Suprapubic skin (tissue), 4 donors: ENCODE measurements around the gene HIRA.

ENCODE experiments used
- CTCF ChIP-seq, 2 donors: fragments of 200-600 bp in 1 of 2; fragments of 450-650 bp in 1 of 2; sonication (generic) in 1 of 2; IDR thresholded peaks; one replicate each; pipeline ENCODE4 v1.5.1; 2016 to 2019; ENCODE audit warnings: antibody characterized with exemption in 2 of 2, mild to moderate bottlenecking in 1 of 2, moderate library complexity in 1 of 2
- EP300 ChIP-seq: sonication (generic); formaldehyde crosslinking; IDR thresholded peaks from one replicate; pipeline ENCODE4 v1.6.1; 2017; ENCODE audit warnings: antibody characterized with exemption
- POLR2A ChIP-seq, 2 donors: fragments of 450-650 bp; IDR thresholded peaks; one replicate each; pipeline ENCODE4 v1.6.1; 2017; ENCODE audit warnings: antibody characterized with exemption in 2 of 2, mild to moderate bottlenecking in 2 of 2, moderate library complexity in 2 of 2
- POLR2AphosphoS5 ChIP-seq, 3 donors: sonication (generic); formaldehyde crosslinking; IDR thresholded peaks; one replicate each; pipeline ENCODE4 v1.6.1; 2017; ENCODE audit warnings: antibody characterized with exemption in 3 of 3

- TF ChIP-seq CTCF (IDR thresholded peaks at IDR 0.05), result no peak
- no peak for TF ChIP-seq POLR2A (IDR thresholded peaks at IDR 0.05)
- peak in 2 of 3 donors; percentile 59 to 82 for TF ChIP-seq POLR2AphosphoS5 (IDR thresholded peaks at IDR 0.05)
- TF ChIP-seq EP300, result no peak
These were observed 47.4 kb upstream of the HIRA start, which contains the start of gene UFD1 for GRCh38 chr22:19478901-19479354.
